Hematopoietic multipotent progenitor cell treated with erythropoietin and hydrocortisone succinate and interleukin-3 and kit ligand, for 17 days (in vitro differentiated cells): ENCODE data around the gene CRCP.
"Not testable (repeated sequence)": the region's sequence is repeated elsewhere in the genome, so short reads cannot be mapped to it uniquely, and the experiment has no call there.

Experiments used
- DNase-seq: peaks from one replicate; pipeline ENCODE4 v3.0.0-alpha.2; 2015; ENCODE audit warnings: low spot score

Gene CRCP

DNA sequence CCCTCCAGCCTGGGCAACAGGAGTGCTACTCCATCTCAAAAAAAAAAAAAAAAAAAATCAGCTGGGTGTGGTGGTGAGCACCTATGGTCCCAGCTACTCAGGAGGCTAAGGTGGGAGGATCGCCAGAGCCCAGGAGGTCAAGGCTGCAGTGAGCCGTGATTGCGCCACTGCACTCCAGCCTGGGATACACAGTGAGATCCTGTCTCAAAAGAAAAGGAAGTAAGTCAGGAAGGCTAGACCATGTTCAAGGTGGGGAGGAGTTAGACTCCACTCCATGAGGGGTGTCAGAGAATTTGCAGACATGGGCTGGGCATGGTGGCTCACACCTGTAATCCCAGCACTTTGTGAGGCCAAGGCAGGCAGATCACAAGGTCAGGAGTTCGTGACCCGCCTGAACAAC, 6.2 kb upstream of the CRCP start:
- not testable (repeated sequence) for DNase-seq

DNA sequence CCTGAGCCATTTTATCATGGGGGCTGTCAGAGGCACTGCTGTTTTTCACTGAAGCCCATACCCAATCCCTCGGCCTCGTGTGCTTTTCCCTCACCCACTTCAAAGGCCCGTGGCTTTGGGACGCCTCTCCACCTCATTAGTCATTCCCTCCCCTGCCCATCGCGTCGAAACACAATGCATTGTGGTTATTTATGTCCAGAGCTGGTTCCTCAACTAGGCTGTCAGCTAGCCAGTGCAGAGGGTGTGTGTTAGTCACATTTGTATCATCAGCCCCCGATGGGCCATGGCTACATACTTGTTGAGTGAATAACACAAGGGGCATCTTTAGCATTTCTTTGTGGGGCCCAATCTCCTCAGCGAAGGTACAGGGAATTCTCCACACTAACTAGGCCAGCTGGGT, 3.8 kb upstream of the CRCP start:
- no peak for DNase-seq

DNA sequence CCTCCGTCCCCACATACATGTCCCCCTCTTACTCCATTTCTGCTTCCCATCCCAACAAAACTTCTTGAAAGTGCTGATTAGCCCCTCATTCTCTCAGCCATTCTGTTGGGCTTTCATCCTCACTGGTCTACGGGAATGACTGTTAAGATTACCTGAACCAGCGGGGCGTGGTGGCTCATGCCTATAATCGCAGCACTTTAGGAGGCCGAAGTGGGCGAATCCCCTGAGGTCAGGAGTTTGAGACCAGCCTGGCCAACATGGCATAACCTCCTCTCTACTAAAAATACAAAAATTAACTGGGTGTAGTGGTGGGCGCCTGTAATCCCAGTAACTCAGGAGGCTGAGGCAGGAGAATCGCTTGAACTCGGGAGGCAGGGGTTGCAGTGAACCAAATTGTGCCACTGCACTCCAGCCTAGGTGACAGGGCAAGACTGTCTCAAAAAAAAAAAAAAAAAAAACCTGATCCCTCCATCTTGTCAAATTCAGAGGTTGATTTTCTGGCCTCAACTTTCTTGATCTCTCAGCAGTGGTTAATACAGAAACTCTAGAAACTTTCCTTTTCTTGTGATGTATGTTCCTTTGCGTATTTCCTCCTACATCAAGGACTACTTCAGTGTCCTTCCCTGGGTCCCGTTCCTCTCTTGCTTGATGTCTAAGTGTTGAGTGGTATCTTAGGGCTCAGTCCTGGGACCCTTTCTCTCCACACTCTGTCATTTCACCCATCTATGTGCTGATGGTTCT, 2.2 kb downstream of the CRCP start:
- DNase-seq = not testable (repeated sequence)

DNA sequence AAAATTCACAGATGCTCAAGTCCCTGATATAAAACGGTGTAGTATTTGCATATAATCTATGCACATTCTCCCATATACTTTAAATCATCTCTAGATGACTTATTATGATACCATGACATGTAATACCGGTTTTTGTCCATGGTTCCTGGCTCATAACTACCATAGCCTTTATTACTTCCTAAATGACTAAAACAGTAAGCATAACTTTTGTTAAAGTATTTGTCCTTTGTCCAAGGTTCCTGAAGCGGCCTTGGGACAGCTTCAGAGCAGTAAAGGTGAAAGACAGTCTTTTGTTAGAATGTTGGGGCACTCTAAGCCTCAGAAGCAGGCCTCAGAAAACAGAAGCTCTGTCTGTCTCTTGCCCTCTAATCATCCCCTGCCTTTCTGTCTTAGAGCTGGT, 4.0 kb downstream of the CRCP start:
- DNase-seq = no peak

DNA sequence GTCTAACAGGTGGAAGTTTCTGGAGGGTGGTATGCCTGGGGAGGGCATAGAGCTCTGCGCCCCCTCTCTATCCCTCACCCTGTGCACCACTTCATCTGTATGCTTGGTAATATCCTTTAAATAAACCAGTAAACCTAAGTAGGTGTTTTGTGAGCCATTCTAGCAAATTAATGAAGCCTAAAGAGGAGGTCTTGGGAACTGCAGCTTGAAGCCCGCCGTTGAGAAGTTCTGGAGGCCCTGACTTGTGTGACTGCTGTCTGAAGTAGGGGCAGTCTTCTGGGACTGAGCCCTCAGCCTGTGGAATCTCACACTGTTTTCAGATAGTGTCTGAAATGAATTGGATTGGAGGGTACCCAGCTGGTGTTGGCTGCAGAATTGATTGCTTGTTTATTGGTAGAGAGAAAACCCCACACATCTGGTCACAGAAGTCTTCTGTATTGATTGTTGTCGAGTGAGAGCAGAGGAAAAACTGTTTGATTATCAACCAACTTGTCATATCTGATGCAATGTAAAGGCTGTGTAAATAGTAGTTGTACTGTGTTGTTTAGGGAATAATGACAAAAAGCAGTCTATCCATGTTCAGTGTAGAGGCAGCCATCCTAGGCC, 4.7 kb downstream of the CRCP start:
- no peak for DNase-seq

DNA sequence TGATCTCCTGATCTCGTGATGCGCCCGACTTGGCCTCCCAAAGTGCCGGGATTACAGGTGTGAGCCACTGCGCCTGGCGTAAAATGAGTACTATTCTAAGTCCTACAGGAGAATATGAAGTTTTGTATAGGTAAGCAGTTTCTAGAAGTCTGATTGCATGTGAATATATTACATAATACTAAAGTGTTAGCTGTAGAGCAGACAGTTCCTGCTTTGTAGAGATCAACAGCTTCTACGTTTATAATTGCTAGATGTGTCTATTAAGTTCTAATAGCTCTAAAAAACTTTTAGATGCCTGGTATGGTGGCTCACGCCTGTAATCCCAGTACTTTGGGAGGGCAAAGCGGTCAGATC, 8.5 kb downstream of the CRCP start:
- DNase-seq = no peak

DNA sequence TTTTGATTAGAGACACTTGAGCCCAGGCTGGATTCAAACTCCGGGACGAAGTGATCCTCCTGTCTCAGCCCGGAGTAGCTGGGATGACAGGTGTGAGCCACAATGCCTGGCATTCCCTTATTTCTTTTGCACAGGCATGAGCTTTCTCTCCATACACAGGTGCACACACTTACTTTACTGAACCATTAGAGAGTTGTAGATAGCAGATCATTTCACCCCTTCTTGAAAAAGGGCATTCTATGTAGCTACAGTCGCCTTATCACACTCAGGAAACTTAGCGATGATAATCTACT, 9.9 kb downstream of the CRCP start:
- DNase-seq = not testable (repeated sequence)

DNA sequence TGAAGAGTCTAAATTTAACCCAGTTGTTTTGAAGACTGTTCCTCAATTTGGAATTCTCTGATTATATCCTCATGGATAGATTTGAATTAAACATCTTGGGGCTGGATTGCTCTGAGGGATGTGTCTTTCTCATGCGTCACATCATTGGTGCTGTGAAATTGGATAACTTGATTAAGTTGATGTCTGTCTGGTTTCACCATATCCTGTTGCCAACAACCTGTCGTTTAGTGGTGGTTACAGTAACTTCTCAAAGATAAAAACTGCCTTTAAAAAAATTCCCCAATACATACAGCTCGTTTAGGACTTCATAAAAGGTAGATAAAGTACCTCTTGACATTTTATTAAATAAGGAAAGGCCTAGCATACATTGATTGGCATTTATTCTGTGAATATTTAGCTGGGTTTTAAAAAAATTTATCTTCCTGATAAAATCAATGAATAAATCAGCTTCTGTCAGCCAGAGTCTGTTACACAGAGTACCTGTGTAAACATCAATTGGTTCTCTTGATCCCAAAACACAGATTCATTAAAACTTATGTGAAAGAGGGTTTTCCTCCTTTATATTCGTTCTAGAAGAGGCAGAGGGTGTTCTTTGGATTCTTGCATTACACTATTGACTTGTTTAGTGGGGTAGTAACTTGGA, 10.5 kb downstream of the CRCP start:
- DNase-seq = no peak

DNA sequence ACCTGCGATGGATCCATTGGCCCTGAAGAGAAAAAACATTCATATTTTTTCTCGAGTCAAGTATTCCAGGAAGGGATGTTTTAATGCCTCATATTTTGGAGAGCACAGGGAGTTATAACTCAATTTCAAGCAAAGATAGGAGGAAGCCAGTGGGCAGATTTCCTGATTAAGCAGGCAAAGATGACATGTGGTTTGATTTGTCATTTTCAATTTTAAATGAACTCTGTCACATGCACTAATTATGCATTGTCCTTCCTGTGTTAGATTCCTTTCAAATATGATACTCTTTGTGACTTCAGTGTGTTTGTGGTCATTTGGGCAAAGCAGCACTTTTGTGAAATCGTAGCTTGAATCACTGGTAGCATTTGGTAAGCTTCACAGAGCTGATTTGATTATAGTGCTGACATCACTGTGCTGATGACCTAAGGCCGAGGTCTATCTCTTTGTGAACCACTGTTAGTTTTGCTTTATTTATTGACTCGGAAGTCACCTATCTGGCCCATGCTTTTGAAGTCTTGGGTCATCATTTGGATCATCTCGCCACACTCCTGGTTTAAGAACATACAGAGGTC, 11.2 kb downstream of the CRCP start:
- DNase-seq = not testable (repeated sequence)

DNA sequence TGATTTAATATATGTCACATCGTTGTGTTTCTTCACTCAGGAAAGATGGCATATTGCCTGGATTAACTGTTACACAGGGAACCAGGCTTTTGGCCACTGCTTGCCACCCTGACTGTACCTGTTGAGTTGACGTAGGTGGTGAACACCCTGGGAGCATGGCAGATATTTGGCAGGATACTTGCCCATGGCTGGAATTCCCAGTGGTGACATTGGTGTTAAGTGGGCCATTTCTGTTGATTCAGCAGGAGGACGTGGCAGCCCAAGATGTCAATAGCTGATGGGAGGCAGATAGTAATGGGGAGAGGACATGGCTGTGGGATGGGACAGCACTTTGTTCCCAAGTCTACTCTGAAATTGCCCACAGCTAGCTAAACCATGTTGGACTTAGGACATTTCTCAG, 12.5 kb downstream of the CRCP start:
- DNase-seq = not testable (repeated sequence)

DNA sequence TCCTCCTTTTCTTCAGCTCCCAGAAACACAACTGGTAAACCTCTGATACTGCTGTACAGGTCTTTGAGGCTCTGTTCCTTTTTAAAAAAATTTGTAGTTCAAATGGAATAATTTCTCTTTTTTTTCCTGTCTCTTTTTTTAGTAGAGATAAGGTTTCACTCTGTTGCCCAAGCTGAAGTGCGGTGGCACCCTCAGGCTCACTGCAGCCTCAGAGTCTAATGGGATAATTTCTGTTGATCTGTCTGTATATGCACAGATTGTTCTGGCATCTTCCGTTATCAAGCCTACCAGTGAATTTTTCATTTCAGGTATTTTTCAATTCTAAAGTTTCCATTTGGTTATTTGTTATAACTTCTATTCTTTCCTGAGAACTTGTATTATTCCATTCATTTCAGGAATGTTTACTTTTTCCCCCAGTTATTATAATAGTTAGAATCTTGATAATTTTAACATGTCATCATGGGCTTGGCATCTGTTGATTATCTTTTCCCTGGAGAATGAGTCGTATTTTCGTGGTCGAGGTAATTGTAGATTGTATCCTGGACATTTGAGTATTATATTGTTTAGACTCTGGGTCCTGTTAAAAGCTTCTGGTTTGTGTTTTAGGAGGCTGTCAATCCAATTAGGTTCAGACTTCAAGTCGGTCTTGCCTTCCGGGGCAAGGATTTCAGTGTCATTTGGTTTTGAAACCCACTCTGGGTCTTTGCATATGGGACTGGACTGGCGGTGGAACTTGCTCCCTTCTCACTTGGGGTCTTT, 24.5 kb downstream of the CRCP start:
- no peak for DNase-seq

DNA sequence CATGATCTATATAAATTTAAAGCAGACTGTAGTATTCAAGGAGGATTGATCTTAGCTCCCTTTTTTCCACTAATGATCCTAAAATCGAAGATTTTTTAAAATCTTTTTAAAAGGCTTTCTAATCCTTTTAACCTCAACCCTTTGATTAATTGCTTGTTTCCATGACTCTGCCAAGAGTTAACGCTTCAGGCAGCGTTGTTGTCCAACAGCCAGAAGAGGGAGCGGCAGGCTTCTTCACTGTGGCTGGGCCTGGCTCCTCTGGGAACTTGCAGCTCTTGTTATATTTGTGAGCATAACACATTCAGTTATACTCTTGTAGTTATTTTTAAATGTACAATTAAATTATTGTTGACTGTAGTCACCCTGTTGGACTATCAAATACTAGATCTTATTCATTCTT, 26.3 kb downstream of the CRCP start:
- no peak for DNase-seq

DNA sequence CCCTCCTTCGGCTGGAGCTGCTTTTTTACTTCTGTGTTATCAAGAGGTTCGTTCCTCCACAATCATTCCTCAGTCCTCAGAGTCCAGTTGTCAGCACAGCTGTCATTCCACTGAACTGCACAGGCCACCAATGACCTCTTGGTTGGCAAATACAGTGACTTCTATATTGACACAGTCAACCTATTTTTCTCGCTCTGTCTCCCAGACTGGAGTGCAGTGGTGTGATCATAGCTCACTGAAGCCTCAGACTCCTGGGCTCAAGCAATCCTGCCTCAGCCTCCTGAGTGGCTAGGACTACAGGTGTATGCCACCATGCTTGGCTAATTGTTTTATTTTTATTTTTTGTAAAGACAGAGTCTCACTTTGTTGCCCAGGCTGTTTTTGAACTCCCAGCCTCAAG, 27.7 kb downstream of the CRCP start:
- no peak for DNase-seq

DNA sequence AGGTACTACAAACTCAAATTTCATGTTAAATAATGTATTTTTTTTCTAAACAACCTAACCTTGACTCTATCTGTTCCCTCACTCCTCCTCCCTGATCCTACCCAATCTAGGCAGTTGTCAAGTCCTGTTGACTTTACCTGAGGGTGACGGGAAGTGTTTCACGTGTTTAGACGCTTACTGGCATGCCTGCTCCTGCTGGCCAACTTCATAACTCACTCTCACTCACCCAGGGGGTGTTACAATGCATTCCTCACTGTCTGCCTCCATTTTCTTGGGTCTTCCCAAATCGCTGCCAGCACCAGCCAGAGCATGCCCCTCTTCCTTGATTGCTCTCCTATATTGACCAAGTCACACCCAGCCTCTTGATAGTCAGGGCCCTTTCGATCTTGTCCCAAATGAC, 28.3 kb downstream of the CRCP start:
- DNase-seq = no peak

DNA sequence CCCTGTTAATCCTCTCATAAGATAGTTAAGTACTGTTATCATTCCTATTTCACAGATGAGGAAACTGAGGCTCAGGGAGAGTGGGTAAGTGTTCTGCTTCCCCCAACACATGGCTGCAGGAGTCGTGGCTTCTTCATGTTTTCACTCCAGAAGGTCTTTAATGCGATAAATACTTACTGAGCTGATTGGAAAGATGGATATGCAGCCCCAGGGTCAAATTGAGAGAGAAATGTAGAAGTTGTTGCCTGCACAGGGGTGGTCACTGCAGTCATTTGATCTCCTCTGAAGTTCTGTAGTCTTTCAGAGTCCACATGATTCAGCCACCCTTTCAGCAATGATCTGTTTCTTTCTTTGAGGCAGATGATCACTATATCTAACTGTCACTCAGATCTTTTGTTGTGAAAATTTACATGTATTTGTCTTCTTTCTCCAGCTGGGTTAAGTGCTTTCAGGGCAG, 29.3 kb downstream of the CRCP start:
- no peak for DNase-seq

DNA sequence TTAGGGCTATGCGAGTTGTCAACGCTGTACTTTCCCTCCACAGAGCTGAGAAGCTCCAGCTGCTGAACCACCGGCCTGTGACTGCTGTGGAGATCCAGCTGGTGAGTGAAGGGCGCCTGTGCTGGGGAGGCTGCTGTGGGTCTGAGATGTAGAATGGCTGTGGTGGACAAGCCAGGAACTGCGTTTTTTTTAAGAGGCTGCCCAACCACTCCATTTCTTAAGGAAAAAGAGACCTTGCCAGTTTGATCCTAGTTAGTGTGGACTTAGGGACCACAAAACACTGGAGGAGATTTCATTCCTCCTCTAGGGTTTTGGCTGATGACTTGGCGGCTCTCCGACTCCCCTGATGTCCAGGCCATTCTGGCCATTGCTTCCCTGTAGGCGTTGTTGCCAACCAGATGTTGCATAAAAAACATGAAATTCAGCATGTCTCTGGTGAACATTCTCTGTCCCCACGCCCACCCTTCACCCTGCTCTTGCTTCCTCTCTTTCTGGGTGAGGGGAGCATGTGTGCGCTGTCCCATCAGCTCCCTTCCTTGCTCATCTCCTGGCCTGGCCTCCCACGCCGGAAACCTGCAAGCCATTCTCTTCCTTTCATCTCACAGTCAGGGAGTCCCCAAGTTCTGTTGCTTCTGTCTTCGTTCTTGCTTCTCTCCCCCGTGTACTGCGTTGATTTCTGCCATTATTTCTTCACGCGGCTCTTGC, 30.9 kb downstream of the CRCP start:
- no peak for DNase-seq

DNA sequence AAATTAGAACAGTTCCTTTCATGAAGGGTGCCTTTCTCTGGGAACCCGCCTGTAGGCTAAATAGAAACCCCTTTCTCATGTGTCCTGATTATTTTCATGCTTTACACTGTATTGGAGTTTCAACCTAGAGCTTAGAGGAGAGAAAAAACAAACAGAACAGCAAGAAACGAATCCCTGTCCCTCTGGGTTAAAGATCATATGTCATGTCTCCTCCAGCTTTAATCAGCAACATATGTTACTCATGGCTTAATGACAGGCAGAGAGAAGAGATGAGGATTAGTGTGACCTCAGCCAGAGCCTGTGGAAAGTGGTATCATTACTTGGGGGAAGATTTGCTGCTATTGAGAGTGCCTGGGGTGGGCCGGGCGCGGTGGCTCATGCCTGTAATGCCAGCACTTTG, 32.1 kb downstream of the CRCP start:
- DNase-seq = no peak

DNA sequence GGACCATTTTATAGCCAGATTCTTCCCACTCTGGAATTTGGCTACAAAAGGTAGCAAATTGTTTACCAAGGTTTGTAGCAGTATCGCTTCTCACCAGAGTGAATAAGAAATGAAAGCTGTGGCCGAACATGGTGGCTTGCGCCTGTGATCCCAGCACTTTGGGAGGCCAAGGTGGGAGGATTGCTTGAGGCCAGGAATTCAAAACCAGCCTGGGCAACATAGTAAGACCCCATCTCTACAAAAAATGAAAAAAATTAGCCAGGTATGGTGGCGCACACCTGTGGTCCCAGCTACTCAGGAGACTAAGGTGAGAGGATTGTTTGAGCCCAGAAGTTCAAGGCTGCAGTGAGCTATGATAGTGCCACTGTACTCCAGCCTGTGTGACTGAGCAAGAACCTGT, 33.0 kb downstream of the CRCP start:
- not testable (repeated sequence) for DNase-seq

DNA sequence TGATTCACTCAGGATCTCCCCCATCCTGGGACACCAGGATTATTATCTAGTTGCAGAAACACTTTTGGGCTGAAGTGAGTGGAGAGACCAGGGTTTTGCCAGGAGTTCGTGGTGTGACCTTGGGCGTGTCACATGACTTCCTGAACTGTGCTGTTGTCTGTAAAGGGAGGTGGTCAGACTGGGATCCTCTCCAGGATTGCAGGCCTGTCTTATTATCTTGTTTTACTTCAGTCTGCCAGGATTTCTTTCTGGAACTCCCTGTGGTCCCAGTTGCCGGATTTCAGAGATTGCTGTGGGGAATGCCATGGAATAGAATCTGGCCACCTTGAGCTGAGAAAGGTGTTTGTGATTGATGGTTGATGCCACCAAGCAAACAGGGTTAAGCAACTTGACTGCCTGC, 35.8 kb downstream of the CRCP start:
- DNase-seq = no peak

DNA sequence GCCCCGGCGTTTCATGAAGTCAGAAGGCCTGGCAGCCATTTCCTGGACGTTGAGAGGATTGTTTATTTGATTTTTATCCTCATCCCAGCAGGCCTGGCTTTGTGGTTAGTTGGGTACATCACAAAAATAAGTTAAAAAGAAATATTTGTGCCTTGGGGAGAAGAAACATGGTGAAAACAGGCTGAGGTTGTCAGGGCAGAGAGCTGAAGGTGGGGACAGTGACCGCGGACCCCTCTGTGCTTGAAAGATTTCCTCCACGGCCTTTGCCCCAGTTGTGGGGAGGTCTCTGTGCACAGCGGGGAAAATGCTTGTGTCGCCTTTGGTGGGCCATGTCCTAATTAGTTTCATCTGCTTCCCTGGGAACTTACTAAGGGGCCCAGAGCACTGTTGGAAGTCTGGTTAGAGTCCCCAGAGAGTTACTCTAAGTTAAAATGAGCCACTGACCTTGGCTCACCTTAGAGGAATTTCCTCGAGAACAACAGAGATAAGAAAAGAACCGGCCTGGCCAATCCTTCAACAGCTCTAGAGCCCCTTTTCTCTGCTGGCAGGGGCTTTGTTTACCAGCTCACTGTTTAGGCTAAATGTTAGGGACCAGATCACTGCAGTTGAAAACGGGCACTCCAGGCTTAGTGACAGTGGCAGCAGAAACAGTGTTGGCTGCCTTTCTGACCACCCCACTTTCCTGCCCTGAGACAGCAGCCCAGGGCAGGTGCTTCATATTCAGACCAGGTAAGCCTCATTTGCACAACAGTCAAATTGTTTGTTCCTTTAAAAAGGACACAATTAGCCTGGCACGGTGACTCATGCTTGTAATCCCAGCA, 37.9 kb downstream of the CRCP start:
- DNase-seq = no peak

DNA sequence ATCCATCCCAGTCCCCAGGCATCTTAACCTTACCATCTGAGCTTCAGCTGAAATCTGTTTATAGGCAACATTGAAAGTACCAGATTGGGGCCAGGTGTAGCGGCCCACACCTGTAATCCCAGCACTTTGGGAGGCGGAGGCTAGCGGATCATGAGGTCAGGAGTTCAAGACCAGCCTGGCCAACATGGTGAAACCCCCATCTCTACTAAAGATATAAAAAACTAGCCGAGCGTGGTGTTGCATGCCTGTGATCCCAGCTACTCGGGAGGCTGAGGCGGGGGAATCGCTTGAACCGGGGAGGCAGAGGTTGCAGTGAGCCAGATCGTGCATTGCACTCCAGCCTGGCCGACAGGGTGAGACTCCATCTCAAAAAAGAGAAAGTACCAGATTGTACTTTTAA, 39.0 kb downstream of the CRCP start:
- no peak for DNase-seq
